ENCODE measurements around the gene DLGAP4. TPM values are rescaled to one million over a fixed set of nuclear protein-coding genes. Genes with fewer than 3 reads are reported as not detected.

The DLGAP4 gene
- total RNA-seq, 1 donor from 2014 or later = 61.2 TPM

DNA sequence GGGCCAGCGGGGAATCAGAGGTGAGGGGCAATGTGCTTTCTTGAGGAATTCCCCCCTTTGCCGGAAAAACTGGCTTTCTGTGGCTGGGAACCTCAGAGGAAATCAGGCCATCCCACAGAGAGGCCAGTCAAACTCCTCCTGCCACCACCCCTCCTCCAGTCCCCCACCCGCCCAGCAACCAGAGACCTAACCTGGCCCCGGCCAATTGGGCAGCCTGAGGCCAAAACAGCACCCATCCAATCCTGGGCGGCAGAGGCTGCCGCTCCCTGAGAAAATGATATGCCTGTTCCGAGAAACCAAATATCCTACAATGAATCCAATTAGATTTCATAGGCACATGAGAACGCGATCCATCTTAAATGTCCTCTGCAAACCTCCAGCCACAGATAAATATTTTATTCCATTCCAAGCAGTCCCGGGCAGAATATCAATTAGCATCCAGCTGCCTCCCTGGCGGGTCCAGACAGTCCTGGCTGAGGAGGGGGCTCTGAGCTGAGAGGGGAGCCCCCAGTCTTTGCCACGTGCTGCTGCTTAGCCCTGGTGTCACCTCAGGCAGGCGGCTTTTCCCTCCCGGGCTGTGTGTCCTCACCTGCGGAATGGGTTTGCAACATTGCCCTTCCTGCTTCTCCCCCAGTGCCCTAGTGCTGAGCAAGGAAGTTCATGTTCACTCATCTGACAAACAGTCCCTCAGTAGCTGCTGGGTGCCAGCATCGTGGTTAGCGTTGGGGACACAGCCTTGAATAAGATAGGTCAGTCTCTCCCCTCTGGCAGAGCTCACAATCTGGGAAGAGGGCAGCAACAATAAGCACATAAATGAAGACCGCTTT lies 95.0 kb downstream of the DLGAP4 start:
- Histone ChIP-seq H3K27ac (no peak overlapping the region), H3K27me3 (peaks cover 25% of the 10 kb centered on the region), H3K4me3 (no peak overlapping the region), H3K4me1 (no peaks in the 10 kb centered on the region), H3K9me3 (no peaks in the 10 kb centered on the region), H3K36me3 (no peaks in the 10 kb centered on the region)
- TF ChIP-seq, protein P1, sequence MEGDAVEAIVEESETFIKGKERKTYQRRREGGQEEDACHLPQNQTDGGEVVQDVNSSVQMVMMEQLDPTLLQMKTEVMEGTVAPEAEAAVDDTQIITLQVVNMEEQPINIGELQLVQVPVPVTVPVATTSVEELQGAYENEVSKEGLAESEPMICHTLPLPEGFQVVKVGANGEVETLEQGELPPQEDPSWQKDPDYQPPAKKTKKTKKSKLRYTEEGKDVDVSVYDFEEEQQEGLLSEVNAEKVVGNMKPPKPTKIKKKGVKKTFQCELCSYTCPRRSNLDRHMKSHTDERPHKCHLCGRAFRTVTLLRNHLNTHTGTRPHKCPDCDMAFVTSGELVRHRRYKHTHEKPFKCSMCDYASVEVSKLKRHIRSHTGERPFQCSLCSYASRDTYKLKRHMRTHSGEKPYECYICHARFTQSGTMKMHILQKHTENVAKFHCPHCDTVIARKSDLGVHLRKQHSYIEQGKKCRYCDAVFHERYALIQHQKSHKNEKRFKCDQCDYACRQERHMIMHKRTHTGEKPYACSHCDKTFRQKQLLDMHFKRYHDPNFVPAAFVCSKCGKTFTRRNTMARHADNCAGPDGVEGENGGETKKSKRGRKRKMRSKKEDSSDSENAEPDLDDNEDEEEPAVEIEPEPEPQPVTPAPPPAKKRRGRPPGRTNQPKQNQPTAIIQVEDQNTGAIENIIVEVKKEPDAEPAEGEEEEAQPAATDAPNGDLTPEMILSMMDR (IDR thresholded peaks at IDR 0.05) = no peak
- intact Hi-C loops (cut with DNase I) = no loop called here
- DNase-seq (no peak), ATAC-seq (no peak)

DNA sequence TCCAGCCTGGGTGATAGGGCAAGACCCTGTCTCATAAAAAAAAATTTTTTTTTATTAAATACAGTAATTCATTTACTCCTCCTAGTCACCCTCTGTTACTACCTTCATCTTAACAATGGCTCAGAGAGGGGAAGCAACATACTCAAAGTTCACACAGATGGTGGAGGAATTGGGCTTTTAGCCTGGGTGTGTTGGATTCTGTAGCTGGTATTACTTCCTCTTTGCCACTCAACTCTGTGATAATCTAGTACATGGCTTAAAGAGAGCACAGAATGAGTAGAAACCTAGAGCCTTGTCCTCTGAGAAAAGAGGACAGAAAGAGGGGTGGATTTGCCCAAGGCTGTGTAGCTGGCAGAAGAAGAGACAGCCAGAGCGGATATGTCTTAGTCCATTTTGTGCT lies 96.6 kb downstream of the DLGAP4 start:
- no peak for ATAC-seq
- H3K27me3 ChIP-seq = peaks cover 25% of the 10 kb centered on the region
- TF ChIP-seq, protein P1 (IDR thresholded peaks at IDR 0.05) = no peak
- H3K27ac ChIP-seq = no peak overlapping the region
- no peak for DNase-seq
- no peaks in the 10 kb centered on the region for H3K4me1 ChIP-seq
- no peaks in the 10 kb centered on the region for H3K36me3 ChIP-seq
- H3K4me3 ChIP-seq = no peak overlapping the region
- no peaks in the 10 kb centered on the region for H3K9me3 ChIP-seq
- intact Hi-C loops (cut with DNase I) = no loop called here

DNA sequence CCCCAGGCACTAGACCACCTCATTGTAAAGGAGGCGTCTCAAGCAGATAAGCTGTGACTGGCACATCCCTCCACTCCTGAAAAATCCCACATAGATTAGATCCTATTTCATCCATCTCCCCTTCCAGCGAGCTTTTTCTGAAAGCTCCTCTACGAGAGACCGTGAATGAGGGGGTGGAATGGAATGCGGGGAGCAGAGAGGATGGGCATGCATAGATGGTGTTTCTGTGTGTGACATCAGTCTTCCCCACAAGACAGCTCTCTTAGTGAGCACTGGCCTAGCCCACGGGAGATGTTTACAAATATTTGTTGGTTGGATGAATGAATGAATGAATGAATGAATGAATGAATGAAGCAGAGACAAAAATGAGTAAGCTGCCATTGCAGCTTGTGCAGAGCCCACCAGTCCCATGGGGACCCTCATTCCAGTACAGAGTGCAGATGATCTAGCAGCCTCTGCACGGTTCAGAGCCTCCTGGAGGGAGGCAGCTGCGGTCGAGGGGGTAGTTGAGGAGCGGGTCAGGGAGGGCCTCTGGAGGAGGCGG lies 98.4 kb downstream of the DLGAP4 start:
- no peaks in the 10 kb centered on the region for H3K36me3 ChIP-seq
- intact Hi-C loops (cut with DNase I) = no loop called here

DNA sequence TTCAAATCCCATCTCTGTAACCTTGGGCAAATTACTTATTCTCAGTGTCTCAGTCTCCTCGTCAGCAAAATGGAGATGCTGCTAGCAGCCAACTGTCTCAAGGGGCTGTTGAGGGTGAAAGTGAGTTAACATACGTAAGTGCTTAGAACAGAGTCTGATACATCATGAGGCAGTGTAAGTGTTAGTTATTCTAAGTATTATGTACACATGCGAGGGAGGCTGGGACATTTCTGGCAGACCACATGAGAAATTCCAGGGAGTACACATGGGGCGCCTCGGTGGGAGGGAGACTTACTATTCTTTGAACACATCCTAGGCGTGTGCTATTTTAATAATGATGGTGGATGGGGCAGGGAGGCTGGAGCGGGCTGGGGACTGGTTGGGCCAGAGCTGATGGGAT lies 99.1 kb downstream of the DLGAP4 start:
- no peak for DNase-seq
- TF ChIP-seq, protein P1 (IDR thresholded peaks at IDR 0.05) = no peak
- Histone ChIP-seq H3K27ac (no peak overlapping the region), H3K27me3 (peaks cover 25% of the 10 kb centered on the region), H3K36me3 (no peaks in the 10 kb centered on the region), H3K4me1 (no peaks in the 10 kb centered on the region), H3K9me3 (no peaks in the 10 kb centered on the region), H3K4me3 (no peak overlapping the region)
- intact Hi-C loops (cut with DNase I) = no loop called here
- ATAC-seq = no peak

More for the DNA sequence above, 98.4 kb downstream of the DLGAP4 start:
- Histone ChIP-seq H3K27ac (no peak overlapping the region), H3K4me1 (no peaks in the 10 kb centered on the region), H3K27me3 (peaks cover 25% of the 10 kb centered on the region), H3K9me3 (no peaks in the 10 kb centered on the region), H3K4me3 (no peak overlapping the region)
- TF ChIP-seq, protein P1 (IDR thresholded peaks at IDR 0.05) = no peak
- no peak for DNase-seq
- ATAC-seq = no peak

DNA sequence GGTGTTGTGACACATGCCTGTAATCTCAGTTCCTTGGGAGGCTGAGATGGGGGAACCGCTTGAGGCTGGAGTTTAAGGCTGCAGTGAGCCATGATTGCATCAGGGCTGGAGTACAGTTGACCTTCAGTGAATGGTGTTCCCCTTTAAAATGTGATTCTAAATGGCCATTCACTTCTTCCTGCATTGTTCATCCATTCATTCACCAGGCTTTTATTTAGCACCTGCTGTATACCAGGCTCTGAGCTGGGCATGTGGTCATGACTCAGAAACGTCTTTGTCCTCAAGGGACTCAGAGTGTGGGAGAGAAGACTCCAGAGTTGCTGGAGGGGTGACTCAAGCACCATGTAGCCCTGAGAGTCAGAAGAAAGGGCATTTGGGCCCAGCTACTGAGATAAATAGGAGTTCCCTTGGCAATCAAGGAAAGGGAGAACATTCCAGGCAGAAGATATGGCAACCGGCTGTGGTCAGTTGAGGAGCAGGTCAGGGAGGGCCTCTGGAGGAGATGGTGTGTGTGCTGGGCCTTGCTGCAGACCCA lies 101.1 kb downstream of the DLGAP4 start:
- no peak for ATAC-seq
- intact Hi-C loops (cut with DNase I) = no loop called here
- no peak overlapping the region for H3K27ac ChIP-seq
- H3K36me3 ChIP-seq = no peaks in the 10 kb centered on the region
- TF ChIP-seq, protein P1 (IDR thresholded peaks at IDR 0.05) = no peak
- H3K4me3 ChIP-seq = no peak overlapping the region
- H3K9me3 ChIP-seq = no peaks in the 10 kb centered on the region
- no peak for DNase-seq
- H3K27me3 ChIP-seq = peaks cover 11% of the 10 kb centered on the region
- H3K4me1 ChIP-seq = no peaks in the 10 kb centered on the region

All from upper lobe of right lung (tissue), 1 donor.